Pancreas (tissue), 10 donors: ENCODE results near the gene RICTOR. TPM values are rescaled to one million over a fixed set of nuclear protein-coding genes. Genes with fewer than 3 reads are reported as not detected.

Experiments
- ATAC-seq, 4 donors: fragments of 200-7000 bp; cut with Tn5 transposase; one replicate each; pipeline versions ENCODE4 v1.8.0 to v1.9.1; 2020; ENCODE audit warnings: mild to moderate bottlenecking in 4 of 4, moderate library complexity in 4 of 4
- DNase-seq, 6 donors: peaks; one replicate each; pipeline ENCODE4 v3.0.0-alpha.2; 2020
- FAIRE-seq: peaks from 2 replicates; lab custom pipeline; 2012; peaks lifted over from hg19 to GRCh38; lab: Jason Lieb, UNC
- H3K27ac ChIP-seq, 4 donors: fragments of 200-600 bp; sonication (generic); 1 replicate in 3 of 4; 2 replicates in 1 of 4; pipeline versions ENCODE4 v1.5.0 to v1.8.0; 2020
- H3K27me3 ChIP-seq, 4 donors: fragments of 200-600 bp; one replicate each; pipeline ENCODE4 v1.8.0; 2021
- H3K36me3 ChIP-seq, 3 donors: fragments of 200-600 bp; sonication (generic) in 1 of 3; one replicate each; pipeline versions ENCODE4 v1.5.0 to v1.8.0; 2020 to 2021
- H3K4me1 ChIP-seq, 3 donors: fragments of 200-600 bp; one replicate each; pipeline ENCODE4 v1.8.0; 2021
- H3K4me3 ChIP-seq, 4 donors: fragments of 200-600 bp; sonication (generic) in 2 of 4; one replicate each; pipeline versions ENCODE4 v1.5.0 to v1.8.0; 2020 to 2021
- H3K9me3 ChIP-seq, 4 donors: fragments of 200-600 bp; one replicate each; pipeline ENCODE4 v1.8.0; 2021
- CTCF ChIP-seq, 4 donors: fragments of 200-600 bp; sonication (generic) in 3 of 4; IDR thresholded peaks; one replicate each; pipeline versions ENCODE4 v1.5.0 to v1.8.0; 2021; ENCODE audit warnings: antibody characterized with exemption in 4 of 4
- WGBS, 2 donors: extraction: QIAGEN DNeasy Blood & Tissue Kit; methylation state at CpG; one replicate each; pipeline ENCODE4 v1.1.7; 2013; 5-methylcytosine and 5-hydroxymethylcytosine counted together
- intact Hi-C, 3 donors: fragments of 100-400 bp; cut with DNase I; formaldehyde crosslinking; loops; one replicate each; pipeline versions ENCODE4 v1.11.1 to v1.14.2; 2022
- polyA plus RNA-seq, 2 donors: library from polyadenylated mRNA; stranded (reverse); fragments of 200-250 nt; gene quantifications; one replicate each; pipeline ENCODE4 v1.2.3, GENCODE V29; 2013
- total RNA-seq, 6 donors: library from RNA; stranded (reverse); fragmentation: NEBNext Ultra II Directional in 4 of 6; extraction: Animal tissue kit (Norgen Biotek cat#: 25700) in 4 of 6; gene quantifications; one replicate each; pipeline versions ENCODE4 v1.2.1 to v1.2.4, GENCODE V29; 2021 to 2023
- donor health status: healthy with polysubstance abuse.
- donor health status: DM: no; HTN: no; CAD: no; lungs with moderate emphysema.
- donor health status: DM: no; HTN: no; CAD: no.
- donor health status: control.
- donor health status: control.
- donor health status: Bipolar disorder and iron deficiency.
- donor health status: DM: yes; HTN: yes; CAD: no.
- donor health status: DM: no; HTN: no; CAD: no.
- donor health status: DM: no; HTN: no; CAD: no.
- donor health status: DM: yes; HTN: yes; CAD: no.

Gene RICTOR
- total and polyA plus RNA-seq, 8 donors: 4.2 to 23.0 (median 14.1) TPM

- ATAC-seq (no peak), DNase-seq (no peak), FAIRE-seq (no peak)
- Histone ChIP-seq H3K27me3 (no peaks in the 10 kb centered on the region), H3K36me3 (peaks cover 0 to 15% (median 6%) of the 10 kb centered on the region in 3 donors), H3K4me3 (no peak overlapping the region), H3K4me1 (no peaks in the 10 kb centered on the region), H3K9me3 (no peaks in the 10 kb centered on the region), H3K27ac (no peak overlapping the region)
- WGBS, 2 donors: 42 to 60% methylated on average over 1 of the region's 1 CpG
- intact Hi-C loops: no loop called here
- no peak for TF ChIP-seq CTCF (IDR thresholded peaks at IDR 0.05)
Measured at GRCh38 chr5:38938973-38939372, 135.2 kb downstream of the RICTOR start.

DNA sequence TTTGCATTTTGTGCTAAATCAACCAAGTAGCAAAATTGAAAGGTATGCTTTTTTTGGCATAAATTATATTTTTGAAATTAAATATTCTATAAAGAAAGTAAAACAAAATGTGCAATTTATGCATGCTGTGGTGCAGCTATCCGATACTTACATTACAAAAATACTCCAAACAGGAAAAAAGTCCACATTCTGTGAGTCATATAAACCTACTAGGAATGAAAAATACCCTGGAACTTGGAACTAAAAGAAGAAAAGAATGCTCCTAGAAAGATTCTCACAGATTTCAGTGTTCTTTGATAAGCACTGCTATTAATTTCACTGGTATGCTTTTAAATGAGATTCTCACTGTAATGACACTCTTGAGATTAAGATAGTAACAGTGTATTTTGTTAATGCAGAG, 135.8 kb downstream of the RICTOR start:
- no peak for ATAC-seq
- Histone ChIP-seq H3K4me3 (no peak overlapping the region), H3K9me3 (no peaks in the 10 kb centered on the region), H3K27ac (no peak overlapping the region), H3K27me3 (no peaks in the 10 kb centered on the region), H3K4me1 (no peaks in the 10 kb centered on the region), H3K36me3 (peaks cover 0 to 10% (median 6%) of the 10 kb centered on the region in 3 donors)
- FAIRE-seq: no peak
- intact Hi-C loops: no loop called here
- TF ChIP-seq CTCF (IDR thresholded peaks at IDR 0.05): no peak
- WGBS, 2 donors: 97 to 100% methylated on average over 1 of the region's 1 CpG
- no peak for DNase-seq

- H3K4me3 ChIP-seq: no peak overlapping the region
- intact Hi-C loops: no loop called here
- H3K27ac ChIP-seq: no peak overlapping the region
- TF ChIP-seq CTCF (IDR thresholded peaks at IDR 0.05): no peak
- DNase-seq (no peak), FAIRE-seq (no peak), ATAC-seq (no peak)
- H3K4me1 ChIP-seq: peaks cover 0 to 4% (median 0%) of the 10 kb centered on the region in 3 donors
- no peaks in the 10 kb centered on the region for H3K36me3 ChIP-seq
- WGBS, 2 donors: 96 to 98% methylated on average over 6 of the region's 6 CpGs
- H3K9me3 ChIP-seq: no peaks in the 10 kb centered on the region
- H3K27me3 ChIP-seq: no peaks in the 10 kb centered on the region
Measured at GRCh38 chr5:38936269-38936668, 137.9 kb downstream of the RICTOR start.

- ATAC-seq (no peak), FAIRE-seq (no peak), DNase-seq (no peak)
- Histone ChIP-seq H3K36me3 (no peaks in the 10 kb centered on the region), H3K27ac (no peak overlapping the region), H3K9me3 (no peaks in the 10 kb centered on the region), H3K27me3 (no peaks in the 10 kb centered on the region), H3K4me1 (peaks cover 0 to 4% (median 0%) of the 10 kb centered on the region in 3 donors), H3K4me3 (no peak overlapping the region)
- intact Hi-C loops: no loop called here
- TF ChIP-seq CTCF (IDR thresholded peaks at IDR 0.05): no peak
- 38 to 99% methylated on average over 1 of the region's 1 CpG for WGBS, 2 donors
Measured at GRCh38 chr5:38935437-38935836, 138.8 kb downstream of the RICTOR start.

DNA sequence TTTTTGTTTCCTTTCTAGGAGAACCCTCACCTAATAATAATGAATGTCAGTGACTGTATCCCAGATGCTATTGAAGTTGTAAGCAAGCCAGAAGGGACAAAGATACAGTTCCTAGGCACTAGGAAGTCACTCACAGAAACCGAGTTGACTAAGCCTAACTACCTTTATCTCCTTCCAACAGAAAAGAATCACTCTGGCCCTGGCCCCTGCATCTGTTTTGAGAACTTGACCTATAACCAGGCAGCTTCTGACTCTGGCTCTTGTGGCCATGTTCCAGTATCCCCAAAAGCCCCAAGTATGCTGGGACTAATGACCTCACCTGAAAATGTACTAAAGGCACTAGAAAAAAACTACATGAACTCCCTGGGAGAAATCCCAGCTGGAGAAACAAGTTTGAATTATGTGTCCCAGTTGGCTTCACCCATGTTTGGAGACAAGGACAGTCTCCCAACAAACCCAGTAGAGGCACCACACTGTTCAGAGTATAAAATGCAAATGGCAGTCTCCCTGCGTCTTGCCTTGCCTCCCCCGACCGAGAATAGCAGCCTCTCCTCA, 141.3 kb downstream of the RICTOR start:
- no peak for TF ChIP-seq CTCF (IDR thresholded peaks at IDR 0.05)
- intact Hi-C loops: no loop called here
- WGBS, 2 donors: 43 to 55% methylated on average over 4 of the region's 4 CpGs
- peak overlapping the region; percentile 9 to 46 (median 36) for H3K27ac ChIP-seq
- peaks cover 0 to 6% (median 4%) of the 10 kb centered on the region in 3 donors for H3K4me1 ChIP-seq
- H3K4me3 ChIP-seq: no peak overlapping the region
- DNase-seq (peak in 4 of 6 donors; percentile 24 to 65 (median 52)), FAIRE-seq (no peak), ATAC-seq (peak; percentile 76 to 91 (median 88))
- H3K36me3 ChIP-seq: no peaks in the 10 kb centered on the region
- no peaks in the 10 kb centered on the region for H3K27me3 ChIP-seq
- H3K9me3 ChIP-seq: no peaks in the 10 kb centered on the region
